ENCODE data around the gene PRIM1. TPM values are rescaled to one million over a fixed set of nuclear protein-coding genes. Genes with fewer than 3 reads are reported as not detected.

The PRIM1 gene
- total RNA-seq, 1 experiment from 2014 or later = 25.0 TPM

- no TSS peak for BruUV-seq (replicated peaks)
- TF ChIP-seq POLR2AphosphoS5 (IDR thresholded peaks at IDR 0.05; ENCODE audit: low read depth, low read length) (peak; percentile 30; the same call in 1 of the 2 replicates), TCF7L2 (IDR thresholded peaks at IDR 0.05; ENCODE audit: low read depth, low read length) (no peak), REST (IDR thresholded peaks at IDR 0.05; ENCODE audit: insufficient read depth in 1 of 2, low read depth in 2 of 2, low read length in 1 of 2) (no peak), CTCF (IDR thresholded peaks at IDR 0.05) (no peak)
- Histone ChIP-seq H3K27ac (ENCODE audit: low read length) (peak overlapping the region; percentile 100), H3K27me3 (ENCODE audit: control insufficient read depth, insufficient read depth, low read length) (no peaks in the 10 kb centered on the region), H3K36me3 (ENCODE audit: control insufficient read depth, insufficient read depth, low read length) (peaks cover 23% of the 10 kb centered on the region), H3K4me3 (ENCODE audit: low read depth in 2 of 2, low read length in 2 of 2) (peak overlapping the region; percentile 93 to 100), H3K9me3 (ENCODE audit: control insufficient read depth, insufficient read depth, low read depth, low read length) (no peaks in the 10 kb centered on the region), H3K4me1 (ENCODE audit: control insufficient read depth, insufficient read depth, low read length) (peaks cover 46% of the 10 kb centered on the region)
- DNase-seq (ENCODE audit: low read depth, low spot score) (no peak), ATAC-seq (no peak)
- in situ Hi-C loops (cut with HindIII; ENCODE audit: low pct_unique_long_range_greater_than_20kb, low sequenced_read_pairs) (no loop called here), intact Hi-C loops (cut with micrococcal nuclease; ENCODE audit: unreplicated experiment) (loop anchor here (2.0 kb wide), 1 partner anchor 35 kb away; the partner anchor contains the start of gene PTGES3)
- CTCF ChIA-PET = no interaction called here
- POLR2A ChIA-PET = interaction anchor here (0.5 kb wide), 1 partner anchor 49 kb away, joined by 12 read pairs; no protein-coding TSS in a partner anchor
Measured at GRCh38 chr12:56723889-56724700, 28.0 kb downstream of the PRIM1 start.

GRCh38 chr12:56723352-56723751 lies 28.8 kb downstream of the PRIM1 start:
- no TSS peak for BruUV-seq (replicated peaks)
- no peak for ATAC-seq
- Histone ChIP-seq H3K9me3 (ENCODE audit: control insufficient read depth, insufficient read depth, low read depth, low read length) (no peaks in the 10 kb centered on the region), H3K4me3 (ENCODE audit: low read depth in 2 of 2, low read length in 2 of 2) (peak overlapping the region; percentile 93 to 100), H3K4me1 (ENCODE audit: control insufficient read depth, insufficient read depth, low read length) (peaks cover 51% of the 10 kb centered on the region), H3K36me3 (ENCODE audit: control insufficient read depth, insufficient read depth, low read length) (peaks cover 27% of the 10 kb centered on the region), H3K27ac (ENCODE audit: low read length) (peak overlapping the region; percentile 100), H3K27me3 (ENCODE audit: control insufficient read depth, insufficient read depth, low read length) (no peaks in the 10 kb centered on the region)
- in situ Hi-C loops (cut with HindIII; ENCODE audit: low pct_unique_long_range_greater_than_20kb, low sequenced_read_pairs) (no loop called here), intact Hi-C loops (cut with micrococcal nuclease; ENCODE audit: unreplicated experiment) (no loop called here)
- ChIA-PET POLR2A (interaction anchor here (0.6 kb wide), 1 partner anchor 35 kb away, joined by 9 read pairs; the partner anchor contains the start of gene PTGES3), CTCF (interaction anchor here (0.6 kb wide), 1 partner anchor 84 kb away, joined by 5 read pairs; no protein-coding TSS in a partner anchor)
- no peak for TF ChIP-seq POLR2AphosphoS5 (IDR thresholded peaks at IDR 0.05; ENCODE audit: low read depth, low read length)
- TF ChIP-seq REST (IDR thresholded peaks at IDR 0.05; ENCODE audit: insufficient read depth in 1 of 2, low read depth in 2 of 2, low read length in 1 of 2) = no peak
- TF ChIP-seq TCF7L2 (IDR thresholded peaks at IDR 0.05; ENCODE audit: low read depth, low read length) = no peak
- no peak for TF ChIP-seq SIN3A (IDR thresholded peaks at IDR 0.05; ENCODE audit: borderline replicate concordance, insufficient read depth, low read depth, low read length)
- no peak for TF ChIP-seq CTCF (IDR thresholded peaks at IDR 0.05)
- DNase-seq (ENCODE audit: low read depth, low spot score) = no peak
